DMS79 treated with DMSO at 0.1 percent for 48 hours (cell line): ENCODE measurements around the gene RASL11B.
A peak's percentile ranks its signal among the peaks of the same experiment; 100 is the strongest.

Experiments used
- DNase-seq: peaks from one replicate; lab custom pipeline; 2025; lab: John Stamatoyannopoulos, UW

RASL11B gene

GRCh38 chr4:52873861-52874343, 11.8 kb downstream of the RASL11B start:
- DNase-seq: no peak

DNA sequence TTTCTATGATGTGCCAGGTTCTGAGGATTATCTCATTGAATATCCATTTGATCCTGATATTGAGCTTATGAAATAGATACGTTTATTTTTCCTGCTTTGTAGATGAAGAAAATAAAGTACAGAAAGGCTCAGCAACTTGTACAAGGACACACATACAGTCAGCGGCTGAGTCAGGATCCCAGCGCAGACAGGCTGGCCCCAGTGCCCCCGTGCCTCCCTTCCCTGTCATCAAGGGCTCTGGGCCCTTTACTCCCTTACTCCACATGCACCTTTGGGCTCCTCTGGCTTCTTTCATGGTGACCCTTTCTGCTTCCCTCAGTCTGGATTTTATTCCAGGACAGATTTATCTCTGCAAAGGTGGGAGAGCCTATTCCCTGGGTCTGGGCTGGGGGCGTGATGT, 12.8 kb downstream of the RASL11B start:
- no peak for DNase-seq

GRCh38 chr4:52876069-52876468, 14.0 kb downstream of the RASL11B start:
- no peak for DNase-seq

DNA sequence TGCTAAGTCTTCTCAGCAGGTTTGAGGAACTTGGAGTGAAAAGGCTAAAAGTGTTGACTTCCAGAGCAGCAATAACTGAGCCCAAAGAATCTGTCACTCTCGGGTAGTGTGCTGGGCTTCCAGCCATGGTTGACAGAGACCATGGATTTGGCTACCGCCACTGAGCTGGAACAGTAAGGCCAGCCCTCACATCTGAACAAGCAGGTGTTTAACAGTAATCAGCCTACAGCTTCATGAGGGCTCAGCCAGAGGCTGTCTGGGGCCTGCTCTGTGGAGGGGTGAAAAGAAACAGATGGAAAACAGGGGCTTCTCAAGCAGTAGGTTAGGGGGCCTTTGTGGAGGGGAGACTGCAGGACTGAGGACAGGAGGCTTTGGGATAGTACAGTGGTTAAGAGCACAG, 14.9 kb downstream of the RASL11B start:
- no peak for DNase-seq

GRCh38 chr4:52877694-52878093, 15.6 kb downstream of the RASL11B start:
- no peak for DNase-seq

DNA sequence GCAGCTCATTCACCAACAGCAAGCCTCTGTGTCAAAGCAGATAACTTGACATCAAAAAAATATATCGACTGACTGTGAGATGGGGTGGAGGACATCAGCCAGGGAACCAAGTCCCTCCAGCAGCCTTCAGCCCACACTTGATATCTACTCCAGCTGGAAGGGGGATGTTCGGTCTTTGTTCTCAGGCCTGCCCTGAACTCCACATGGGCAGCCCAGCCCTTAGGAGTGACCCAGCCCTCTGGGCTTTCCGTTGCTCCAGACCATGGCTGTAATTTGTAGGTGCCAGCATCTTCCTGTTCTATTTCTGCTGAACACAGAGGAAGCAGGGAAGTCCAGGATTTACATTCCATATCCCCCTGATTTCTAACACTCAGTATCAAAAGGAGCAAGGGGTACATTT, 17.4 kb downstream of the RASL11B start:
- DNase-seq: no peak

DNA sequence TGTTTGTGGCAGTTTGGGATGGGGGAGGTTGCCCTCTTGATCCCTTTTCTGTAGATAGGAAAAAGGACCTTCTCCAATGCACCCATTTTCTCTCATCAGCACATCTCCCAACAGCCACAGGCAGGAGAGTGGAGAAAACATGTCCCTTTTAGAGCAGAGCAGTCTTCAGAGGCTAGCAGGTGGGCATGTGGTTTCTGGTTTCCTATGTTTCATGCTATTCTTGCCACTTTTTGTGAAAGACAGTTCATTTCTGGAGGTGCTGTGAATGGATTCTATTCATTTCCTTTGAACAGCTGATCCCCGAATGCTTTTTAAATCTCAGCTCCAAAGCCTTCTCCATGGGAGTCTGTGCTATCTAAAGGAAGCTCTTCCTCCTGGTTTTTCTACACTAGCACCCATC, 18.9 kb downstream of the RASL11B start:
- DNase-seq: no peak

GRCh38 chr4:52883183-52883621, 21.1 kb downstream of the RASL11B start:
- no peak for DNase-seq

- no peak for DNase-seq
Observed at GRCh38 chr4:52883707-52884669, 21.9 kb downstream of the RASL11B start.

DNA sequence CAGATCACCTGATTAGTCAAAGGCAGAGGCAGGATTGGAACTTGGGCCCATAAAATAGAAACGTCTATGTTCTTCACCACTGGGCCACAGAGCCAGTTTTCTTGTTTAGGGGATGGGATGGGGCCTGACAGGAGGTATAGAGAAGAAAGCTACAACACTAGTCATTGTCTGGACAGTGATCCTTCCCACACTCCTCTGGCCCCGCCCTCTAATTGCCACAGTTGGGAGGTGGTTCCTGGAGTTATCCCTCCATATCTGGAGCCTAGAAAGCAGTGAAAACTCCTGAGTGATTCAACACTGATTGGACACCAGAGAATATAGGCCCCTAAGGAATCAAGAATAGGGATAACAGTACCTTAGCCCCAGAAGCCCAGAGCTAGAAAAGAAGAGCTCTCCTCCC, 22.9 kb downstream of the RASL11B start:
- no peak for DNase-seq

DNA sequence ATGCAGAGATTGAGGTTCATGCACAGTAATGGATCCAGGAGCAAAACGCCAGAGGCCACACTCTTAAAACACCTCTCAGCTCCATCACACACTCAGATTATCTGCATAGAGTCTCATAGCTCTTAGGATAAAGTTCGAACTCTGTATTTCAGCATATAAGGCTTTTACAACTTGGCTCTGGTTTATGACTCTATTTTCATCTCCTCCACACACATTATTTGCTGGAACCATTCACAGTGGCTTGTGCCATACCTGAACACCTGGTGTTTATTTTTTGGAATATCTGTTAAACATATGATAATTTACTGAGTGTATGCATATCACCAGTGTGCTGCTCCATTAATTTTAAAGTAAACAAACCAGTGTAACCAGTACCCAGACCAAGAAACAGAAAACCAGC, 27.2 kb downstream of the RASL11B start:
- DNase-seq: peak; percentile 58

DNA sequence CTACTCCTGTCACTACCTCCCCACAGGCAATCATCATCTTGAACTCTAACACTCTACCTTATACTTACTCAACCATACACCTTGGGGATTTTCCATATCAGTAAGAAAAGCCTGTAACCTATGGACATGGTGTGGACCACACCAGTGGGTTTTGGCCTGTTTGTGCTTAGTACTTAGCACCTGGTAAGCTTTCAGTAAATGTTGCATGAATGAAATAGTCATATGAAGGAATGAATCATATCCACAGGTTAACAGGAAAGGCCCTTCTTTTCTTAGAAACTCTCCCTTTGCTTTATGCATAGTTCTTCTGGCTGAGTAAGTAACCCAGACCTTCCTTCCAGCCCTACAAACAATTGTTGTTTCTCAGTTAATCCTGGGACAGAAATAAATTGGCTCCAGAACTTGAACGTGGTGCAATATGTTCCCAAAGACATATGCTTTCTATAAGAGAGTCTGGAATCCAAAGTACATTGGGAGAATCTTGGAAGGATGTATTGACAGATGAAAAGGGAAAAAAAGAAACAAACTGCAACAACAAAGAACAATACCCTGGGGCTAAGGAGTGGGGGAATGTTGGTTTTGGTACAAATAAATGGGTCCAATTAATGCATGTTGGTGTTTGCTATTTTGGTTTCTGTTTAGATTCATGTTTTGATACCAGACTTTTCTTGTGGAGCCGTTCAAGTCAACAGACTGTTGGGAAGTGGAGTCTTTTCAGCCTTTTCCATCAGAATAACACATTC, 27.8 kb downstream of the RASL11B start:
- DNase-seq: no peak

GRCh38 chr4:52890521-52890791, 28.3 kb downstream of the RASL11B start:
- DNase-seq: no peak

GRCh38 chr4:52891743-52892142, 29.6 kb downstream of the RASL11B start:
- DNase-seq: no peak

GRCh38 chr4:52892880-52893279, 30.8 kb downstream of the RASL11B start:
- no peak for DNase-seq

GRCh38 chr4:52894443-52894842, 32.3 kb downstream of the RASL11B start:
- no peak for DNase-seq

DNA sequence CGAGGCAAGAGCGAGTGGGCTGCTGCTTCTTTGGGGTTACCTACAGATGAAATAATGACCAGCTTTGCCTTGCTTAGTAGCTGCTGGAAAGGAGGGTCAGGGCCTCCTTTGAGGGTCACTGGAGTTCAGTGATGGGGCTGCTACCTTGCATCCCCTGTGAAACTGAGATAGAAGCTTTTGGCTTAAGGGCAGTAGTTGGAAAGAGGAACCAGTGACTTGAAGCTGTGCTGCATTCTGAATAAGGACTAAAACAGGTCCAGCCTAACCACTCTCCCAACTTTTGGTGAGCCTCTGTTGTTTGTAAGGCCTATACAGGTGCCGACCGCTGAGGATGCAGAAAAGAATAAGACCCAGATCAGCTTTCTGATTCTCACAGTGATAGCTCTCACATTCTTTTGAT, 41.2 kb downstream of the RASL11B start:
- no peak for DNase-seq

GRCh38 chr4:52904421-52904820, 42.3 kb downstream of the RASL11B start:
- DNase-seq: no peak

DNA sequence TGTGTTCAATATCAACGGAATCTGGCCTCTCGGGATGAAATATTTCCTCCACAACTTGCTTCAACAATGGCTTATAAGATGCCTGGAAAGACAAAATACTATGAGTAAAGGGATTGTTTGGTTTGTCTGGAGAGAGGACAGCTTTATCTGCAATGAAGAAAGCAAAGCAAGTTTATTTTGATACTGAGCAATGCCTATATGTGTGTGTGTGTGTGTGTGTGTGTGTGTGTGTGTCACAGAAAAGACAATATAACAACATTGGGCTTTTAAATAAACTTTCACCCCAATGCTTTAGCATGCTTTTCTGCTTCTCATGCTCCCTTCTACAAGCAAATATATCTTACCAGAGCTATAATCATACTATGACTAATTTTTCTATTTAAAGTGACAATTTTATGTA, 45.4 kb downstream of the RASL11B start:
- DNase-seq: no peak

- DNase-seq: no peak
Observed at GRCh38 chr4:52910115-52910514, 48.0 kb downstream of the RASL11B start.

DNA sequence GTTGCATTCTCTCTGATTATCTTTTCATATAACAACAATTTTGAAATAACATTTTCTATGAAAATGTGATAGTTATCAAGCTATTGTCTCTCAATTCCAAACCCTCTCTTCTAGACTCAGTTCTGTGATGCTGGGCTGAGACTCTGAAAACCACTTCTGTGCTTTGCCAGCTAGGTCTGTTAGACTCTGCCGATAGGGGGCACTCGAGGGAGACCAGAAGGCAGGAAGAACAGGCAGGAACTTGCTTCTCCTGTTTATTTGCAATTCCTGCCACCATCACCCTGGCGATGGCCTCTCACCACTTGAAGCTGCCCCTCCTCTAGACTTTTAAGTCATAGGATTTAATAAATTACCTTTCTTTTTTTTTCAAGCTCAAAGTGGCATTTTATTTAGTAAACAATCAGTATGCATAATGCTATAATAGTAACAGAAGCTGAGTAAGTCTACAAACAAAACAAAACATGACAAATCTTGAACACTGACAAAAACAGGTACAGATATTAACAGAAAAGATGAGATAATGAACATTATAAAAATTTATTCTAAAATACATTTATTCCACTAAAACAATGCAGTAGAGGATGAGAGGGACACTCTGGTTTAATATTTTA, 49.7 kb downstream of the RASL11B start:
- DNase-seq: peak; percentile 41

- no peak for DNase-seq
Observed at GRCh38 chr4:52912608-52913007, 50.5 kb downstream of the RASL11B start.
